HCT116 (cell line): ENCODE data around the gene ITFG1. TPM values are rescaled to one million over a fixed set of nuclear protein-coding genes. Genes with fewer than 3 reads are reported as not detected.

ENCODE experiments used
- ATAC-seq: fragments of 200-7000 bp; cut with Tn5 transposase; 2 replicates; pipeline ENCODE4 v1.9.1; 2020; ENCODE audit warnings: mild to moderate bottlenecking, moderate library complexity
- BruUV-seq: library from RNA; stranded (reverse); fragments of 400-500 nt; replicated peaks from 2 replicates; lab custom pipeline; 2021; lab: Mats Ljungman, UMichigan
- CTCF ChIA-PET: fragments of 300-600 bp; sonication (Branson Sonifier 250); formaldehyde crosslinking; loops from one replicate; lab custom pipeline; 2021; ENCODE audit warnings: antibody characterized with exemption; lab: Charles Lee
- POLR2A ChIA-PET: fragments of 300-600, 350-600 bp; sonication (Branson Sonifier 250); formaldehyde crosslinking; loops from one replicate; lab custom pipeline; 2021; ENCODE audit warnings: antibody characterized with exemption; lab: Charles Lee
- RAD21 ChIA-PET, 2 experiments: fragments of 300-600 bp; sonication (Branson Sonifier 250); formaldehyde crosslinking; loops; one replicate each; lab custom pipeline; 2023; ENCODE audit warnings: low total read pairs in 2 of 2; ENCODE audit not compliant: uncharacterized antibody in 2 of 2, unreplicated experiment in 2 of 2, low non-redundant PET in 1 of 2; lab: Charles Lee
- DNase-seq: peaks from one replicate; pipeline ENCODE4 v3.0.0-alpha.2; 2010; ENCODE audit warnings: low read depth, low spot score
- H2AFZ ChIP-seq: fragments of 200-600 bp; shearing (Covaris generic), sonication (generic); 2 replicates; pipeline ENCODE4 v1.6.1; 2017; ENCODE audit warnings: low read depth, mixed run types, mixed read lengths, antibody characterized with exemption, low read length; ENCODE audit not compliant: poor library complexity, severe bottlenecking
- H3K27ac ChIP-seq: 2 replicates; pipeline ENCODE4 v1.5.1; 2012; ENCODE audit warnings: low read depth, low read length
- H3K27me3 ChIP-seq: fragments of 200-600 bp; sonication (generic); 2 replicates; pipeline ENCODE4 v1.6.1; 2016; ENCODE audit warnings: mixed run types, low read length, mixed read lengths; ENCODE audit not compliant: insufficient read depth
- H3K36me3 ChIP-seq, 2 experiments: fragments of 200-500 bp in 1 of 2; fragments of 200-600 bp in 1 of 2; sonication (Bioruptor generic) in 1 of 2; sonication (generic) in 1 of 2; 2 replicates each; pipeline versions ENCODE4 v1.5.1 to v1.6.1; 2014 to 2016; ENCODE audit warnings: low read length in 2 of 2, inconsistent platforms in 1 of 2, mixed read lengths in 1 of 2, mixed run types in 1 of 2; ENCODE audit not compliant: insufficient read depth in 2 of 2, control insufficient read depth in 1 of 2
- H3K4me1 ChIP-seq, 2 experiments: fragments of 200-600 bp in 1 of 2; sonication (generic) in 1 of 2; 2 replicates each; pipeline versions ENCODE4 v1.5.1 to v1.6.1; 2012 to 2017; ENCODE audit warnings: low read length in 2 of 2, inconsistent platforms in 1 of 2, mild to moderate bottlenecking in 1 of 2, mixed read lengths in 1 of 2, mixed run types in 1 of 2, moderate library complexity in 1 of 2; ENCODE audit not compliant: insufficient read depth in 2 of 2, control insufficient read depth in 1 of 2
- H3K4me2 ChIP-seq: fragments of 200-600 bp; sonication (generic); 2 replicates; pipeline ENCODE4 v1.6.1; 2017; ENCODE audit warnings: mixed run types, low read length, mixed read lengths
- H3K4me3 ChIP-seq, 2 experiments: fragments of 200-600 bp in 1 of 2; sonication (generic) in 1 of 2; replicated peaks in 1 of 2; 2 replicates each; pipeline ENCODE4 v1.5.1; 2011 to 2016; ENCODE audit warnings: low read length in 2 of 2, control low read depth in 1 of 2, low read depth in 1 of 2, mild to moderate bottlenecking in 1 of 2, mixed read lengths in 1 of 2, mixed run types in 1 of 2
- H3K79me2 ChIP-seq: fragments of 200-600 bp; sonication (generic); 2 replicates; pipeline ENCODE4 v1.6.1; 2017; ENCODE audit warnings: mild to moderate bottlenecking, mixed run types, low read length, moderate library complexity, mixed read lengths; ENCODE audit not compliant: insufficient read depth
- H3K9ac ChIP-seq: fragments of 200-600 bp; sonication (generic); 2 replicates; pipeline ENCODE4 v1.6.1; 2016; ENCODE audit warnings: low read length, mixed read lengths
- H3K9me2 ChIP-seq: fragments of 200-600 bp; sonication (generic), shearing (Covaris generic); 2 replicates; pipeline ENCODE4 v1.6.1; 2017; ENCODE audit warnings: mixed run types, mild to moderate bottlenecking, moderate library complexity; ENCODE audit not compliant: insufficient read depth
- H3K9me3 ChIP-seq, 2 experiments: fragments of 200-500 bp in 1 of 2; fragments of 200-600 bp in 1 of 2; sonication (Bioruptor generic) in 1 of 2; sonication (generic) in 1 of 2; 2 replicates each; pipeline ENCODE4 v1.6.1; 2014 to 2017; ENCODE audit warnings: low read length in 2 of 2, mixed read lengths in 2 of 2, inconsistent platforms in 1 of 2, low read depth in 1 of 2, mild to moderate bottlenecking in 1 of 2, mixed run types in 1 of 2, moderate library complexity in 1 of 2; ENCODE audit not compliant: control insufficient read depth in 1 of 2, insufficient read depth in 1 of 2
- H4K20me1 ChIP-seq: fragments of 200-600 bp; sonication (generic), shearing (Covaris generic); 2 replicates; pipeline ENCODE4 v1.6.1; 2017; ENCODE audit warnings: mixed run types, mild to moderate bottlenecking, moderate library complexity; ENCODE audit not compliant: insufficient read depth
- ELF1 ChIP-seq: IDR thresholded peaks from 2 replicates; pipeline ENCODE4 v1.6.1; 2012; ENCODE audit warnings: low read depth, borderline replicate concordance
- EZH2phosphoT487 ChIP-seq: fragments of 200-600 bp; IDR thresholded peaks from 2 replicates; pipeline ENCODE4 v1.6.1; 2018; ENCODE audit warnings: antibody characterized with exemption, borderline replicate concordance
- FOSL1 ChIP-seq: IDR thresholded peaks from 2 replicates; pipeline ENCODE4 v1.6.1; 2012; ENCODE audit warnings: low read depth
- JUND ChIP-seq: IDR thresholded peaks from 2 replicates; pipeline ENCODE4 v1.6.1; 2012
- POLR2A ChIP-seq: IDR thresholded peaks from 2 replicates; pipeline ENCODE4 v1.7.0; 2011; ENCODE audit warnings: borderline replicate concordance; ENCODE audit not compliant: insufficient read depth, insufficient read length; ENCODE audit errors: extremely low read depth
- POLR2AphosphoS5 ChIP-seq: IDR thresholded peaks from 2 replicates; pipeline ENCODE4 v1.6.1; 2011; ENCODE audit warnings: mild to moderate bottlenecking, low read depth, low read length, moderate library complexity
- RAD21 ChIP-seq: IDR thresholded peaks from 2 replicates; pipeline ENCODE4 v1.6.1; 2012; ENCODE audit warnings: low read depth, mild to moderate bottlenecking
- SP1 ChIP-seq: IDR thresholded peaks from 2 replicates; pipeline ENCODE4 v1.6.1; 2012; ENCODE audit warnings: low read depth
- ZFX ChIP-seq: fragments of 450-650 bp; IDR thresholded peaks from 2 replicates; pipeline ENCODE4 v1.6.1; 2017
- ZNF274 ChIP-seq: fragments of 200-500 bp; sonication (Bioruptor generic); IDR thresholded peaks from 2 replicates; pipeline ENCODE4 v1.6.1; 2014; ENCODE audit warnings: mild to moderate bottlenecking, low read depth, low read length, inconsistent platforms
- intact Hi-C: fragments of 100-400 bp; cut with micrococcal nuclease; formaldehyde crosslinking; loops from 2 replicates; pipeline ENCODE4 v1.10.0; 2022
- total RNA-seq: library from RNA; stranded (reverse); gene quantifications from one replicate; pipeline ENCODE4 v1.2.1, GENCODE V29; 2021; ENCODE audit not compliant: unreplicated experiment
- TF ChIP-seq, protein P1 (sequence below), 3 experiments: fragments of 200-600 bp in 1 of 3; sonication (generic) in 1 of 3; IDR thresholded peaks in 2 of 3; conservative IDR thresholded peaks in 1 of 3; 2 replicates each; pipeline ENCODE4 v1.5.1; 2012 to 2017; ENCODE audit warnings: low read depth in 2 of 3, low read length in 2 of 3, antibody characterized with exemption in 1 of 3, borderline replicate concordance in 1 of 3, control low read depth in 1 of 3, mild to moderate bottlenecking in 1 of 3, mixed read lengths in 1 of 3, mixed run types in 1 of 3, moderate library complexity in 1 of 3; ENCODE audit not compliant: insufficient read depth in 1 of 3
- TF ChIP-seq, protein P2 (sequence below): IDR thresholded peaks from 2 replicates; pipeline ENCODE4 v1.6.1; 2012
- TF ChIP-seq, protein P3 (sequence below): IDR thresholded peaks from 2 replicates; pipeline ENCODE4 v1.6.1; 2012; ENCODE audit warnings: low read depth

ITFG1 gene
- total RNA-seq, 1 experiment from 2014 or later, result 24.9 TPM

DNA sequence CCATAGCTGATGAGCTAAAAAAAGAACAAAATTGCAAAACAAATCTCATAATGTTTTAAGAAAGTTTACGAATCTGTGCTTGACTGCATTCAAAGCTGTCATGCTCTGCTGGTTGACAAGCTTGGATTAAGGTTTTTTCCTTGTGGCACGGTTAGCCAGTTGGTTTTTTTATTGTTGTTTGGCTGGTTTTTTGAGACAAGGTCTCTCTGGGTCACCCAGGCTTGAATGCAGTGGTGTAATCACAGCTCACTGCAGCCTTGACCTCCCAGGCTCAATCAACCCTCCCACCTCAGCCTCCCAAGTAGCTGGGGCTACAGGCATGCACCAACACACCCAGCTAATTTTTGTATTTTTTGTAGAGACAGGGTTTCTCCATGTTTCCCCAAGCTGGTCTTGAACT, 45.9 kb upstream of the ITFG1 start:
- no peak for ATAC-seq

More for the DNA sequence above, 45.9 kb upstream of the ITFG1 start:
- H3K4me2 ChIP-seq, result no peak overlapping the region
- H3K9me3 ChIP-seq, result no peaks in the 10 kb centered on the region
- RAD21 ChIA-PET, result no interaction called here
- POLR2A ChIA-PET, result no interaction called here
- H3K79me2 ChIP-seq, result no peaks in the 10 kb centered on the region
- no peak overlapping the region for H2AFZ ChIP-seq
- no peaks in the 10 kb centered on the region for H3K27me3 ChIP-seq
- BruUV-seq, result no TSS peak
- intact Hi-C loops, result no loop called here
- no peak overlapping the region for H3K9ac ChIP-seq
- no peak overlapping the region for H3K27ac ChIP-seq
- H4K20me1 ChIP-seq, result no peaks in the 10 kb centered on the region
- H3K9me2 ChIP-seq, result no peaks in the 10 kb centered on the region
- no peak overlapping the region for H3K4me3 ChIP-seq
- no peaks in the 10 kb centered on the region for H3K4me1 ChIP-seq
- DNase-seq, result no peak
- H3K36me3 ChIP-seq, result no peaks in the 10 kb centered on the region
- TF ChIP-seq ZFX, result no peak
- TF ChIP-seq, protein P1, sequence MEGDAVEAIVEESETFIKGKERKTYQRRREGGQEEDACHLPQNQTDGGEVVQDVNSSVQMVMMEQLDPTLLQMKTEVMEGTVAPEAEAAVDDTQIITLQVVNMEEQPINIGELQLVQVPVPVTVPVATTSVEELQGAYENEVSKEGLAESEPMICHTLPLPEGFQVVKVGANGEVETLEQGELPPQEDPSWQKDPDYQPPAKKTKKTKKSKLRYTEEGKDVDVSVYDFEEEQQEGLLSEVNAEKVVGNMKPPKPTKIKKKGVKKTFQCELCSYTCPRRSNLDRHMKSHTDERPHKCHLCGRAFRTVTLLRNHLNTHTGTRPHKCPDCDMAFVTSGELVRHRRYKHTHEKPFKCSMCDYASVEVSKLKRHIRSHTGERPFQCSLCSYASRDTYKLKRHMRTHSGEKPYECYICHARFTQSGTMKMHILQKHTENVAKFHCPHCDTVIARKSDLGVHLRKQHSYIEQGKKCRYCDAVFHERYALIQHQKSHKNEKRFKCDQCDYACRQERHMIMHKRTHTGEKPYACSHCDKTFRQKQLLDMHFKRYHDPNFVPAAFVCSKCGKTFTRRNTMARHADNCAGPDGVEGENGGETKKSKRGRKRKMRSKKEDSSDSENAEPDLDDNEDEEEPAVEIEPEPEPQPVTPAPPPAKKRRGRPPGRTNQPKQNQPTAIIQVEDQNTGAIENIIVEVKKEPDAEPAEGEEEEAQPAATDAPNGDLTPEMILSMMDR (IDR thresholded peaks at IDR 0.05 in 2 of 3, conservative IDR thresholded peaks at IDR 0.05 in 1 of 3; ENCODE audit: borderline replicate concordance in 1 of 3, insufficient read depth in 1 of 3, low read depth in 2 of 3, low read length in 2 of 3), result no peak
- no peak for TF ChIP-seq POLR2AphosphoS5
- no peak for TF ChIP-seq POLR2A
- TF ChIP-seq EZH2phosphoT487, result no peak
- TF ChIP-seq ELF1, result no peak
- no peak for TF ChIP-seq JUND
- TF ChIP-seq, protein P2, sequence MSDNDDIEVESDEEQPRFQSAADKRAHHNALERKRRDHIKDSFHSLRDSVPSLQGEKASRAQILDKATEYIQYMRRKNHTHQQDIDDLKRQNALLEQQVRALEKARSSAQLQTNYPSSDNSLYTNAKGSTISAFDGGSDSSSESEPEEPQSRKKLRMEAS, result no peak
- no peak for TF ChIP-seq FOSL1
- TF ChIP-seq ZNF274, result no peak
- TF ChIP-seq, protein P3, sequence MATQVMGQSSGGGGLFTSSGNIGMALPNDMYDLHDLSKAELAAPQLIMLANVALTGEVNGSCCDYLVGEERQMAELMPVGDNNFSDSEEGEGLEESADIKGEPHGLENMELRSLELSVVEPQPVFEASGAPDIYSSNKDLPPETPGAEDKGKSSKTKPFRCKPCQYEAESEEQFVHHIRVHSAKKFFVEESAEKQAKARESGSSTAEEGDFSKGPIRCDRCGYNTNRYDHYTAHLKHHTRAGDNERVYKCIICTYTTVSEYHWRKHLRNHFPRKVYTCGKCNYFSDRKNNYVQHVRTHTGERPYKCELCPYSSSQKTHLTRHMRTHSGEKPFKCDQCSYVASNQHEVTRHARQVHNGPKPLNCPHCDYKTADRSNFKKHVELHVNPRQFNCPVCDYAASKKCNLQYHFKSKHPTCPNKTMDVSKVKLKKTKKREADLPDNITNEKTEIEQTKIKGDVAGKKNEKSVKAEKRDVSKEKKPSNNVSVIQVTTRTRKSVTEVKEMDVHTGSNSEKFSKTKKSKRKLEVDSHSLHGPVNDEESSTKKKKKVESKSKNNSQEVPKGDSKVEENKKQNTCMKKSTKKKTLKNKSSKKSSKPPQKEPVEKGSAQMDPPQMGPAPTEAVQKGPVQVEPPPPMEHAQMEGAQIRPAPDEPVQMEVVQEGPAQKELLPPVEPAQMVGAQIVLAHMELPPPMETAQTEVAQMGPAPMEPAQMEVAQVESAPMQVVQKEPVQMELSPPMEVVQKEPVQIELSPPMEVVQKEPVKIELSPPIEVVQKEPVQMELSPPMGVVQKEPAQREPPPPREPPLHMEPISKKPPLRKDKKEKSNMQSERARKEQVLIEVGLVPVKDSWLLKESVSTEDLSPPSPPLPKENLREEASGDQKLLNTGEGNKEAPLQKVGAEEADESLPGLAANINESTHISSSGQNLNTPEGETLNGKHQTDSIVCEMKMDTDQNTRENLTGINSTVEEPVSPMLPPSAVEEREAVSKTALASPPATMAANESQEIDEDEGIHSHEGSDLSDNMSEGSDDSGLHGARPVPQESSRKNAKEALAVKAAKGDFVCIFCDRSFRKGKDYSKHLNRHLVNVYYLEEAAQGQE, result no peak
- TF ChIP-seq SP1, result no peak
- TF ChIP-seq RAD21, result no peak
- CTCF ChIA-PET, result no interaction called here
